ELF-1 (cell line): ENCODE measurements around the gene MYO1B.
A peak's percentile ranks its signal among the peaks of the same experiment; 100 is the strongest.

ENCODE experiments used
- DNase-seq: peaks from one replicate; pipeline ENCODE4 v3.0.0-alpha.2; 2016; ENCODE audit warnings: low read depth, low spot score

Gene MYO1B

GRCh38 chr2:191358325-191359025 lies 113.3 kb downstream of the MYO1B start:
- no peak for DNase-seq

- DNase-seq = no peak
Observed at GRCh38 chr2:191359133-191359532, 113.9 kb downstream of the MYO1B start.

DNA sequence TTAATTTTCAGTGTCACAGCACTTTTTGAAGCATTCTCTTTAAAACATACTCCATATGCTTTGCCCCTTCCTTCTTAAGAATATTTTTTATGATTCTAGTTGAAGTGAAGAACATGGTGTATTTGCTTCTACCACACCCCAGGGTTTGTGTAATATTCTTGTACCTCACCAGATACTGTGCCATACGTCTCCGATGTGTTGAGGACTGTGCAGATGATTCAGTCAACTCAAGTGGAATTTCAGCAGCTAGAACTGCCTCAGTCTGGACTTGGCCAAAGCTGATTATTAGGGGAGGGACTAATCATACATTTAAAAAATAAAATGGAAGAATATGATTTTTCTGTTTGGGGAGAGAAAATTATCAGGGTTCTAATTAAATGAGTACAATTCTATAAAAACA lies 115.7 kb downstream of the MYO1B start:
- DNase-seq = no peak

DNA sequence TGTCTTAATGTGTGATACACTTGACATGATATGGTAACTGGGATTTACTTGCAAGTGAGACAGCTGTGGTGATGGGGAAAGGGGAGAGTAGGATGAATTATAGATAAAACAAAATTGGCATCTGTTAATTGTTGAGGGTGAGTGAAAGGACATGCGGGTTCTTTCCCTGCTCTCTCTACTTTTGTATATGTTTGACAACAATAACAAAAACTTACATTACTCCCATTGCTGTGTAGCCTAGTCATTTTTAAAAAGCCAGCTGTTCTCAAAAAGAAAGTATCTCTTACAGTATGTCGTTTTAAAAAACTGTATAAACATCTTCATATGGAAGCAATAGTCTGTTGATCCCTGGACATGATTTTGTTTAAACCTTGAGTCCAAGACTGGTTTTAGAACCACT lies 117.6 kb downstream of the MYO1B start:
- DNase-seq = no peak

- DNase-seq = no peak
Observed at GRCh38 chr2:191363267-191363666, 118.1 kb downstream of the MYO1B start.

GRCh38 chr2:191365089-191365488 lies 119.9 kb downstream of the MYO1B start:
- DNase-seq = no peak

DNA sequence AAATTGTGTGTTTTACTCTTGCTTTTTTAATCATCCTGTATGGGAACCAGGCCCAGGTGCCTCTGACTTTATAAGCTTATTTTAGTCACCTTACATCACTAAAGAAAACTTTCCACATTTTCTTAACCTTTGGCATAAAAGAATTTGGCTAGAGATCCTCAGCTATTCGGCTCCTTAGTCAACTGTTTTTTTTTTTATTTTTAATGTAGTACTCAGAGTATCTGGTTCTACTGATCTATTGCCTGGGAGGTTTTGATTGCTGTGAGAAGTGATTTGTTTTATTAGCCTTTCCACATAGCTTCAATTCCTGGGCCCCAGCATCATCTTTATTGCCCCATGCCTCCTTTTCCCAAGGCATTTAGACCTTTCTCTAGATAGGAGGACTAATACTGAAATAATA lies 121.0 kb downstream of the MYO1B start:
- DNase-seq = no peak

DNA sequence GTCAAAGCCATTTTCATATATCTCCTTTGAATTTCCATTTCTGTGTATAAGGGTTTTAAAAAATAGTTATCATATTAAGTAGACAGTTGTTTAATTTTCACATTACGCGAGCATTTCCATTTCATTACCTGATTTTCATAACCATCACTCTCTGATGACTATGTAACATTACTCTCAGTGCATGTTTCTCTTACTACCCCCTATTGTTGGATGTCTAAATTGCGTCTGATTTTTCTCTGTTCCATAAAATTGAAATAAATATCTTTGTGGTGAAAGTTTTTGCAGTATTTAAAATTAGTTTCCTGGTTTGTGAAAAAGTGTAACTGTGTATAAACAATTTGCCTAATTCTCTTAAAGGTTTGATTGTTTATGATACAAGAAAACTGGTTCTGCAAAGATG lies 123.8 kb downstream of the MYO1B start:
- DNase-seq = no peak

DNA sequence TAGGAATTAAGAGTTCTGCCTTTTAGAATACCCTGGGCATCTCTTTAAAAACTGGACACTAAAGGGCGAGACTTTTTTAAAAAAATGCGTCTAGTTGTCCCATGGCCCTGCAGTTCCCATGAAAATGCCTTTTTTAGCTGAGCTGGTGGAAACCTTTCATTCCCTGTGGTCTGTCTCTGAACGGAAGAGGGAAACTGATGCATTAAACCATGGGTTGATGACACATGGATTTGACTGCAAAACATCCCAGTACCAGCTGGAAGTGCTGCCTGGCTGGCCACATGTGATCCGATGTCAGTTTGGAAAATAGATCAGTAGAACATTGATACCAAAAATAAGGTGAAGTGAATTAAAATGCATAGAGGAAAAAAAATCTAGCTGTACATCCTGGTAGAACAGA lies 129.2 kb downstream of the MYO1B start:
- no peak for DNase-seq

DNA sequence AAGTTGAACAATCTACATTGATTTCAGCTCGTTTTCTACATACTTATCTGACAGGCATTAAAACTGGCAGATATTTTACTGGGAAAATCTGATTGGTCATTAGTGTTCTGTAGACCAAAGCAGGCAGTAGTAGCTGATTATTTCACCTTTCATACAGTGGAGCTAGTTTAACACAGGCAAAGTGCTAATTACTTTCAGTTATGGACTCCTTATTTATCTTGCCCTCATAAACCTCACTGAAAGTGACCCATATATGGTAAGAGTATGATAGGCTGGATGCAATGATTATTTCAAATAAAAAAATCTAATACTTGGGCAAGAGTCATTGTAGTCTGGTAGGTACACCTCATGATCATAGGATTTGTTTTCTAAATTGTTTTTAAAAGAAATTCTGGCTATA lies 129.7 kb downstream of the MYO1B start:
- no peak for DNase-seq

GRCh38 chr2:191376981-191377629 lies 131.9 kb downstream of the MYO1B start:
- peak; percentile 47 for DNase-seq

- no peak for DNase-seq
Observed at GRCh38 chr2:191379375-191379774, 134.2 kb downstream of the MYO1B start.

DNA sequence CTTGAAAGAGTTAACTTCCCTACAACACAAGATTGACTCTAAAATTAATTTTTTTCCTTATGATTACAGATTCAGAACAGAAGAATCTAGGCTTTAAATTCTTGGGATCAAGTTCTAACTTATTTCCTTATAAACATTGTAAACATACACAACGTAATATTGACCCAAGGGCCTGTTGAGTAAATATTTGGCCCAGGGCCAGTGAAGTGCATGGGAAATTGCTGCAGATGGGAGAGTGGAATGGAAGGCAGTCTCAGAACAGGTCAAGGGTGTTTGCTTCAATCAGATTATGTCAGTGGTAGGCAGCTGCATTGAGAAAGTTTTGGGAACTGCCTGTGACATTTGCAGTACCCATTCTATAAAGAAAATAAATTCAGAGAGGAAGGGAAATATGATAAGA lies 137.6 kb downstream of the MYO1B start:
- DNase-seq = no peak

GRCh38 chr2:191383486-191383885 lies 138.3 kb downstream of the MYO1B start:
- no peak for DNase-seq

DNA sequence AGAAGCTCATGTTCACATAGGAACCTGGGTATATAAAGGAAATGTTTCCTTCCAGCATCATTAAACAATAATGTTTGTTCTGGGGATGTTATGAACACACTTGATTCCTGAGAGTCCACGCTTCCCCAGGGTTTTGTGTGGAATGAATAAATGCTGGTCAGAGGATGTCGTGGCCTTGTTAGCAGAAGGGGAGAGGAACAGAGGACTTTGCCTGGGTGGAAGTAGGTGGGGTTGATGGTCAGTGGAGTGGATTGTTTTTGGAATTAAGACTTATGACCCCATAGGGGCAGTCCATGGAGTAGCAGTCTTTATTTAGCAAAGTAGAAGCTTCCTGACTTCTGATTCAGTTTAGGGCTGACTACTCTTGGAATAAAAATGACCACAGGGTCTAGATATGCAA lies 139.6 kb downstream of the MYO1B start:
- no peak for DNase-seq

DNA sequence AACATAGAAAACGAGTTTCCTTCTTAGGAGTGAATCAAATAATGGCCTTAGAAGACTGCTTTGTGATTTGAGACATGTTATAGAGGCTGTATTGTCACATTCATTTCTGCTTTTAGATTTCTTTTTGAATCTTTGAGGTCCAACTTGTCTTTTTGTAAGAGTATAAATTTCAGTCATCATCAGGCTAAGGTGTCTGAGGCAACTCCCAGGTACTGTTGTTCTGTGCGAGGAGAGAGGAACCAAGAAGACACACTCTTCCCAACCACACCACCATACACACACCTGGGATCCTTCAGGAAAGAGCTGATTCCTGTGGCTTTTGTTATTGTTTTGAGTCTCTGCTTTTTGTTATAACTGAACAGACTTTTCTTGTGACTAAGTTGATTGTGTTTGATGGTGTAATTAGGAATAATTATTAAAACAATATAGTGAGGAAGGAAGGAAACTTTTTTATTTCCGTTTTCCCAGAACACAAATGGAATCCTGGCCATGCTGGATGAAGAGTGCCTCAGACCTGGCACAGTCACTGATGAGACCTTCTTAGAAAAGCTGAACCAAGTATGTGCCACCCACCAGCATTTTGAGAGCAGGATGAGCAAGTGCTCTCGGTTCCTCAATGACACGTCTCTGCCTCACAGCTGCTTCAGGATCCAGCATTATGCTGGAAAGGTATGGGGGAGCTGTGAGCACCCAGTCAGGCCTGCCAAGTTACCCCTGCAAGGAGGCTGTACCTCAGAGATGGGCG lies 140.4 kb downstream of the MYO1B start:
- no peak for DNase-seq

DNA sequence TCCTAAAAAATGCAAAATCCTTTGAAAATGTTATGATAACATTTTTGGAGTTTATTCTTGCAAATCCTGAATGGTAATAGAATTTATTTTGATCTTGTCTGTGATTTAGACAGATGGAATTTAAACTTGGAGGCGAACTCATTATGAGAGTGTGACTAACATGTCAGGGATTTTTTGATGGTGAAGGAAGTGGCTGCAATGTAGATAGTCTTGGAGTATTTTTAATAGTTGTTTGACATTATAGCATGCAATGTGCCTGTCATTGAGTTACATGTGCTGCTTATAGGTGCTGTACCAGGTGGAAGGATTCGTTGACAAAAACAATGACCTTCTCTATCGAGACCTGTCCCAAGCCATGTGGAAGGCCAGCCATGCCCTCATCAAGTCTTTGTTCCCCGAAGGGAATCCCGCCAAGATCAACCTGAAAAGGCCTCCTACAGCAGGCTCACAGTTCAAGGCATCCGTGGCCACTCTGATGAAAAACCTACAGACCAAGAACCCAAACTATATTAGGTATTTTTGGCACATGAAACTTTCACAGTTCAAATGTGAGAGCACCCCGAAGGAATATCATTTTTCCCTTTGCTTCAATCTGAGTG lies 141.8 kb downstream of the MYO1B start:
- DNase-seq = no peak

DNA sequence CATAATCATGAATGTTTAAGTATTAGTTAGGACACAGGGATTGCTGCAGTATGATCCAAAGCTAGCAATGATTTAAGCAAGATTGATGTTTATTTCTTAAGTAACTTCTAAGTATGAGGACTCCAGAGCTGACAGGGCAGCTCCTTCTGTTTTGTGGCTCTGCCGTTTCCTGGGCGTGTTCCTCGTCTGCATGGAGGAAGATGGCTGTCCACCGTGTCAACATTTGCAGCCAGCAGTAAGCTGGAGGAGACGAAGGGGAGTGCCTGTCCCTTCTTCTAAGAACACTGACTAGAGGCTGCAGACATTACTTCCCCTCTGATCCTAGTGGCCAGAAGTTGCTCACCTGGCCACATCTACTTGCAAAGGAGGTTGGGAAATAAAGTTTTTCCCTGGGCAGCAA lies 144.1 kb downstream of the MYO1B start:
- no peak for DNase-seq

- DNase-seq = no peak
Observed at GRCh38 chr2:191391171-191391570, 146.0 kb downstream of the MYO1B start.

- DNase-seq = no peak
Observed at GRCh38 chr2:191394043-191394442, 148.8 kb downstream of the MYO1B start.

GRCh38 chr2:191396794-191397193 lies 151.6 kb downstream of the MYO1B start:
- DNase-seq = no peak

GRCh38 chr2:191399601-191400000 lies 154.4 kb downstream of the MYO1B start:
- no peak for DNase-seq
